ENCODE measurements around the gene CRYGD. TPM values are rescaled to one million over a fixed set of nuclear protein-coding genes. Genes with fewer than 3 reads are reported as not detected.

The CRYGD gene
- total and polyA plus RNA-seq, 2 donors (not counting 3 experiments of a cell fraction or from before 2014, with no cell fraction given) = not detected

GRCh38 chr2:208129744-208130711, 5.7 kb upstream of the CRYGD start, which contains the start of gene CRYGC:
Gene CRYGC, minus strand, starts transcription at chr2:208129828. Its CDS starts 36 bp downstream, at chr2:208129792.
- TF ChIP-seq CTCF (IDR thresholded peaks at IDR 0.05; ENCODE audit: extremely low read depth in 1 of 2, insufficient read depth in 1 of 2, low read depth in 1 of 2, low read length in 2 of 2) (no peak), FOS (IDR thresholded peaks at IDR 0.05; ENCODE audit: borderline replicate concordance, insufficient read depth, low read length) (no peak), POLR2A (IDR thresholded peaks at IDR 0.05; ENCODE audit: low read depth, low read length) (no peak), MAX (IDR thresholded peaks at IDR 0.05; ENCODE audit: insufficient read depth, insufficient read length) (no peak), MYC (IDR thresholded peaks at IDR 0.05; ENCODE audit: low read depth, low read length) (no peak)
- no peak within 1 kb of the TSS for H3K27ac ChIP-seq (ENCODE audit: insufficient read depth, low read depth, low read length)
- H3K9me3 ChIP-seq (replicated peaks; ENCODE audit: control insufficient read depth, insufficient read depth, low read length) = no peaks in the 10 kb centered on the region
- no peaks in the 10 kb centered on the region for H3K79me2 ChIP-seq (ENCODE audit: control insufficient read depth, insufficient read depth, low read length)
- dilution Hi-C loops (cut with MboI; ENCODE audit: extremely low pct_ligation_motif_present, low sequenced_read_pairs) = no loop called here
- H2AFZ ChIP-seq (ENCODE audit: low read depth, low read length) = no peak within 1 kb of the TSS
- no peaks in the 10 kb centered on the region for H3K9me1 ChIP-seq (replicated peaks; ENCODE audit: control insufficient read depth, extremely low read depth, insufficient read depth, low read length)
- no peak within 1 kb of the TSS for H3K4me3 ChIP-seq (replicated peaks in 1 of 3; ENCODE audit: insufficient read depth in 1 of 3, low read depth in 1 of 3, low read length in 3 of 3)
- DNase-seq (ENCODE audit: low read depth, low spot score) = no peak
- H3K4me2 ChIP-seq (ENCODE audit: insufficient read depth, low read length) = no peak within 1 kb of the TSS
- peaks cover 3 to 6% of the 10 kb centered on the region in 2 experiments for H3K27me3 ChIP-seq (ENCODE audit: control insufficient read depth in 2 of 2, insufficient read depth in 2 of 2, low read length in 2 of 2)
- intact Hi-C loops (cut with micrococcal nuclease) = no loop called here
- BruUV-seq (replicated peaks) = no TSS peak
- H3K4me1 ChIP-seq (ENCODE audit: control insufficient read depth, extremely low read depth, insufficient read depth, low read length) = no peaks in the 10 kb centered on the region
- ChIA-PET POLR2A (no interaction called here), CTCF (interaction anchor here (1.4 kb wide), 1 partner anchor 12 kb away, joined by 3 read pairs; no protein-coding TSS in a partner anchor)
- no peak for FAIRE-seq
- H4K20me1 ChIP-seq (replicated peaks; ENCODE audit: control insufficient read depth, extremely low read depth, insufficient read depth, low read length) = no peaks in the 10 kb centered on the region
- no peak within 1 kb of the TSS for H3K9ac ChIP-seq (replicated peaks; ENCODE audit: extremely low read depth, insufficient read depth, low read length)
- no peaks in the 10 kb centered on the region for H3K36me3 ChIP-seq (ENCODE audit: control insufficient read depth in 2 of 2, extremely low read depth in 1 of 2, insufficient read depth in 2 of 2, low read length in 2 of 2)

Data from endothelial cell of umbilical vein (primary cell).